Measurements from ENCODE around the gene ADGRB3. TPM values are rescaled to one million over a fixed set of nuclear protein-coding genes. Genes with fewer than 3 reads are reported as not detected.

The ADGRB3 gene
- polyA plus RNA-seq, 1 of the 3 experiments (the other 2 are of a cell fraction), result 0.12 TPM

DNA sequence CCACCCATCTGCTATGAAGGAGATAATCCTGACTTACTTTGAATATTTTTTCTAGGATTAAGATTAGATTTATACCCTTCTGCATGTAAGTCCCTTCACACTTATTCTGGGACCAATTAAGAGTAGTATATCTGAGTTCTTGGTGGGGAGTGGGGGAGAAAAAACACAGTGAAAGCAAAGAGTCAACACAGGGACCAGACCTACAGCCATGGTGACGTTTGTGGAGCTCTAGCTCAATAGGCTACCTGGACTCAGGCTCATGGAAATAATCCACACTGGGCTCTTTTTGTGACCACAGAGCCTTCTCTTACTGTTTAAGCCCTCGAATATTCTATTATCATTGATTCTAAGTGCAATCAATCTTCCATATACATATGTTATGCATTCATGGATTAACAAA, 670.4 kb downstream of the ADGRB3 start:
- no peaks in the 10 kb centered on the region for H3K9me2 ChIP-seq
- no peaks in the 10 kb centered on the region for H3K4me1 ChIP-seq (ENCODE audit: control insufficient read depth in 1 of 2, insufficient read depth in 2 of 2, low read depth in 1 of 2, low read length in 1 of 2)
- no peak overlapping the region for H3K9ac ChIP-seq
- CTCF ChIA-PET, result no interaction called here
- no peaks in the 10 kb centered on the region for H3K9me3 ChIP-seq
- POLR2A ChIA-PET, result no interaction called here
- no peaks in the 10 kb centered on the region for H4K20me1 ChIP-seq (ENCODE audit: insufficient read depth)
- DNase-seq, result no peak
- no peak overlapping the region for H2AFZ ChIP-seq (ENCODE audit: low read depth)
- H3F3A ChIP-seq (replicated peaks; ENCODE audit: insufficient read depth), result no peaks in the 10 kb centered on the region
- TF ChIP-seq MXI1 (IDR thresholded peaks at IDR 0.05; ENCODE audit: low read depth, low read length), result no peak
- no peak for TF ChIP-seq CHD2 (IDR thresholded peaks at IDR 0.05; ENCODE audit: low read length, partially characterized antibody)
- no peak for TF ChIP-seq TEAD4 (IDR thresholded peaks at IDR 0.05; ENCODE audit: borderline replicate concordance, insufficient read depth)
- TF ChIP-seq GATA2 (CRISPR knock-in tag; IDR thresholded peaks at IDR 0.05), result no peak
- TF ChIP-seq, protein P1, sequence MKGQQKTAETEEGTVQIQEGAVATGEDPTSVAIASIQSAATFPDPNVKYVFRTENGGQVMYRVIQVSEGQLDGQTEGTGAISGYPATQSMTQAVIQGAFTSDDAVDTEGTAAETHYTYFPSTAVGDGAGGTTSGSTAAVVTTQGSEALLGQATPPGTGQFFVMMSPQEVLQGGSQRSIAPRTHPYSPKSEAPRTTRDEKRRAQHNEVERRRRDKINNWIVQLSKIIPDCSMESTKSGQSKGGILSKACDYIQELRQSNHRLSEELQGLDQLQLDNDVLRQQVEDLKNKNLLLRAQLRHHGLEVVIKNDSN (IDR thresholded peaks at IDR 0.05; ENCODE audit: borderline replicate concordance, low read depth), result no peak
- TF ChIP-seq, protein P2, sequence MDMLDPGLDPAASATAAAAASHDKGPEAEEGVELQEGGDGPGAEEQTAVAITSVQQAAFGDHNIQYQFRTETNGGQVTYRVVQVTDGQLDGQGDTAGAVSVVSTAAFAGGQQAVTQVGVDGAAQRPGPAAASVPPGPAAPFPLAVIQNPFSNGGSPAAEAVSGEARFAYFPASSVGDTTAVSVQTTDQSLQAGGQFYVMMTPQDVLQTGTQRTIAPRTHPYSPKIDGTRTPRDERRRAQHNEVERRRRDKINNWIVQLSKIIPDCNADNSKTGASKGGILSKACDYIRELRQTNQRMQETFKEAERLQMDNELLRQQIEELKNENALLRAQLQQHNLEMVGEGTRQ (IDR thresholded peaks at IDR 0.05; ENCODE audit: borderline replicate concordance, low read depth, low read length), result no peak
- TF ChIP-seq, protein P3, sequence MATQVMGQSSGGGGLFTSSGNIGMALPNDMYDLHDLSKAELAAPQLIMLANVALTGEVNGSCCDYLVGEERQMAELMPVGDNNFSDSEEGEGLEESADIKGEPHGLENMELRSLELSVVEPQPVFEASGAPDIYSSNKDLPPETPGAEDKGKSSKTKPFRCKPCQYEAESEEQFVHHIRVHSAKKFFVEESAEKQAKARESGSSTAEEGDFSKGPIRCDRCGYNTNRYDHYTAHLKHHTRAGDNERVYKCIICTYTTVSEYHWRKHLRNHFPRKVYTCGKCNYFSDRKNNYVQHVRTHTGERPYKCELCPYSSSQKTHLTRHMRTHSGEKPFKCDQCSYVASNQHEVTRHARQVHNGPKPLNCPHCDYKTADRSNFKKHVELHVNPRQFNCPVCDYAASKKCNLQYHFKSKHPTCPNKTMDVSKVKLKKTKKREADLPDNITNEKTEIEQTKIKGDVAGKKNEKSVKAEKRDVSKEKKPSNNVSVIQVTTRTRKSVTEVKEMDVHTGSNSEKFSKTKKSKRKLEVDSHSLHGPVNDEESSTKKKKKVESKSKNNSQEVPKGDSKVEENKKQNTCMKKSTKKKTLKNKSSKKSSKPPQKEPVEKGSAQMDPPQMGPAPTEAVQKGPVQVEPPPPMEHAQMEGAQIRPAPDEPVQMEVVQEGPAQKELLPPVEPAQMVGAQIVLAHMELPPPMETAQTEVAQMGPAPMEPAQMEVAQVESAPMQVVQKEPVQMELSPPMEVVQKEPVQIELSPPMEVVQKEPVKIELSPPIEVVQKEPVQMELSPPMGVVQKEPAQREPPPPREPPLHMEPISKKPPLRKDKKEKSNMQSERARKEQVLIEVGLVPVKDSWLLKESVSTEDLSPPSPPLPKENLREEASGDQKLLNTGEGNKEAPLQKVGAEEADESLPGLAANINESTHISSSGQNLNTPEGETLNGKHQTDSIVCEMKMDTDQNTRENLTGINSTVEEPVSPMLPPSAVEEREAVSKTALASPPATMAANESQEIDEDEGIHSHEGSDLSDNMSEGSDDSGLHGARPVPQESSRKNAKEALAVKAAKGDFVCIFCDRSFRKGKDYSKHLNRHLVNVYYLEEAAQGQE (IDR thresholded peaks at IDR 0.05; ENCODE audit: low read depth, low read length), result no peak
- TF ChIP-seq JUND (IDR thresholded peaks at IDR 0.05), result no peak
- TF ChIP-seq, protein P4, sequence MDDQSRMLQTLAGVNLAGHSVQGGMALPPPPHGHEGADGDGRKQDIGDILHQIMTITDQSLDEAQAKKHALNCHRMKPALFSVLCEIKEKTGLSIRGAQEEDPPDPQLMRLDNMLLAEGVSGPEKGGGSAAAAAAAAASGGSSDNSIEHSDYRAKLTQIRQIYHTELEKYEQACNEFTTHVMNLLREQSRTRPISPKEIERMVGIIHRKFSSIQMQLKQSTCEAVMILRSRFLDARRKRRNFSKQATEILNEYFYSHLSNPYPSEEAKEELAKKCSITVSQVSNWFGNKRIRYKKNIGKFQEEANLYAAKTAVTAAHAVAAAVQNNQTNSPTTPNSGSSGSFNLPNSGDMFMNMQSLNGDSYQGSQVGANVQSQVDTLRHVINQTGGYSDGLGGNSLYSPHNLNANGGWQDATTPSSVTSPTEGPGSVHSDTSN (IDR thresholded peaks at IDR 0.05), result no peak
- TF ChIP-seq, protein P5, sequence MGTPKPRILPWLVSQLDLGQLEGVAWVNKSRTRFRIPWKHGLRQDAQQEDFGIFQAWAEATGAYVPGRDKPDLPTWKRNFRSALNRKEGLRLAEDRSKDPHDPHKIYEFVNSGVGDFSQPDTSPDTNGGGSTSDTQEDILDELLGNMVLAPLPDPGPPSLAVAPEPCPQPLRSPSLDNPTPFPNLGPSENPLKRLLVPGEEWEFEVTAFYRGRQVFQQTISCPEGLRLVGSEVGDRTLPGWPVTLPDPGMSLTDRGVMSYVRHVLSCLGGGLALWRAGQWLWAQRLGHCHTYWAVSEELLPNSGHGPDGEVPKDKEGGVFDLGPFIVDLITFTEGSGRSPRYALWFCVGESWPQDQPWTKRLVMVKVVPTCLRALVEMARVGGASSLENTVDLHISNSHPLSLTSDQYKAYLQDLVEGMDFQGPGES (IDR thresholded peaks at IDR 0.05; ENCODE audit: low read depth, low read length), result no peak
- TF ChIP-seq, protein P6, sequence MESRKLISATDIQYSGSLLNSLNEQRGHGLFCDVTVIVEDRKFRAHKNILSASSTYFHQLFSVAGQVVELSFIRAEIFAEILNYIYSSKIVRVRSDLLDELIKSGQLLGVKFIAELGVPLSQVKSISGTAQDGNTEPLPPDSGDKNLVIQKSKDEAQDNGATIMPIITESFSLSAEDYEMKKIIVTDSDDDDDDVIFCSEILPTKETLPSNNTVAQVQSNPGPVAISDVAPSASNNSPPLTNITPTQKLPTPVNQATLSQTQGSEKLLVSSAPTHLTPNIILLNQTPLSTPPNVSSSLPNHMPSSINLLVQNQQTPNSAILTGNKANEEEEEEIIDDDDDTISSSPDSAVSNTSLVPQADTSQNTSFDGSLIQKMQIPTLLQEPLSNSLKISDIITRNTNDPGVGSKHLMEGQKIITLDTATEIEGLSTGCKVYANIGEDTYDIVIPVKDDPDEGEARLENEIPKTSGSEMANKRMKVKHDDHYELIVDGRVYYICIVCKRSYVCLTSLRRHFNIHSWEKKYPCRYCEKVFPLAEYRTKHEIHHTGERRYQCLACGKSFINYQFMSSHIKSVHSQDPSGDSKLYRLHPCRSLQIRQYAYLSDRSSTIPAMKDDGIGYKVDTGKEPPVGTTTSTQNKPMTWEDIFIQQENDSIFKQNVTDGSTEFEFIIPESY (IDR thresholded peaks at IDR 0.05; ENCODE audit: borderline replicate concordance, low read depth), result no peak
- no peak for TF ChIP-seq ELF1 (IDR thresholded peaks at IDR 0.05)
- no peak for TF ChIP-seq NRF1 (IDR thresholded peaks at IDR 0.05; ENCODE audit: low read depth, low read length)
- TF ChIP-seq FOXM1 (IDR thresholded peaks at IDR 0.05; ENCODE audit: low read depth), result no peak
- no peak for TF ChIP-seq RAD21 (IDR thresholded peaks at IDR 0.05; ENCODE audit: low read length)
- no peak for TF ChIP-seq FOSL2 (IDR thresholded peaks at IDR 0.05; ENCODE audit: borderline replicate concordance, low read depth)
- no peak for TF ChIP-seq RXRA (IDR thresholded peaks at IDR 0.05; ENCODE audit: borderline replicate concordance, low read depth)
- TF ChIP-seq TAF1 (IDR thresholded peaks at IDR 0.05; ENCODE audit: borderline replicate concordance, low read depth, low read length), result no peak
- no peak for TF ChIP-seq EZH2phosphoT487 (IDR thresholded peaks at IDR 0.05; ENCODE audit: borderline replicate concordance, low read depth)
- TF ChIP-seq SIN3A (IDR thresholded peaks at IDR 0.05; ENCODE audit: borderline replicate concordance, low read depth, low read length), result no peak
- H3K36me3 ChIP-seq (replicated peaks in 1 of 2; ENCODE audit: control insufficient read depth in 1 of 2, insufficient read depth in 2 of 2, low read length in 1 of 2), result no peaks in the 10 kb centered on the region
- H3K27ac ChIP-seq (ENCODE audit: low read depth in 2 of 2, low read length in 1 of 2), result no peak overlapping the region
- H3K4me2 ChIP-seq, result no peak overlapping the region
- H3K79me2 ChIP-seq (ENCODE audit: insufficient read depth), result no peaks in the 10 kb centered on the region
- no peak overlapping the region for H3K4me3 ChIP-seq (ENCODE audit: low read depth in 2 of 2, low read length in 1 of 2)
- no peaks in the 10 kb centered on the region for H3K27me3 ChIP-seq (ENCODE audit: insufficient read depth)
- 10% methylated on average over 2 of the region's 2 CpGs for WGBS (ENCODE audit: low lambda C conversion rate)
